MM.1S (cell line): ENCODE results near the gene CFAP46.

ENCODE experiments used
- DNase-seq: peaks from one replicate; pipeline ENCODE4 v3.0.0-alpha.2; 2015
- H2AFZ ChIP-seq: fragments of 300-600 bp; sonication (generic); 2 replicates; pipeline ENCODE4 v1.6.0; 2016; ENCODE audit warnings: antibody characterized with exemption, low read length
- H3F3A ChIP-seq: fragments of 300-600 bp; sonication (generic); 2 replicates; pipeline ENCODE4 v1.6.1; 2016; ENCODE audit warnings: mild to moderate bottlenecking, antibody characterized with exemption, low read length, moderate library complexity, mixed read lengths; ENCODE audit not compliant: insufficient read depth
- H3K27ac ChIP-seq: fragments of 300-600 bp; sonication (generic); 2 replicates; pipeline ENCODE4 v1.5.1; 2016; ENCODE audit warnings: mild to moderate bottlenecking, low read length
- H3K27me3 ChIP-seq: fragments of 300-600 bp; sonication (generic); replicated peaks from 2 replicates; pipeline ENCODE4 v1.6.0; 2016; ENCODE audit warnings: low read length; ENCODE audit not compliant: insufficient read depth
- H3K36me3 ChIP-seq: fragments of 300-600 bp; sonication (generic); replicated peaks from 2 replicates; pipeline ENCODE4 v1.6.1; 2016; ENCODE audit warnings: mild to moderate bottlenecking, low read length, mixed read lengths; ENCODE audit not compliant: insufficient read depth
- H3K4me1 ChIP-seq: fragments of 300-600 bp; sonication (generic); 2 replicates; pipeline ENCODE4 v1.6.1; 2016; ENCODE audit warnings: low read length, mixed read lengths
- H3K4me2 ChIP-seq: fragments of 300-600 bp; sonication (generic); 2 replicates; pipeline ENCODE4 v1.6.0; 2016; ENCODE audit warnings: low read depth, low read length
- H3K4me3 ChIP-seq: fragments of 300-600 bp; sonication (generic); 2 replicates; pipeline ENCODE4 v1.5.1; 2016; ENCODE audit warnings: low read length, mixed read lengths
- H3K79me2 ChIP-seq: fragments of 300-600 bp; sonication (generic); 2 replicates; pipeline ENCODE4 v1.6.1; 2016; ENCODE audit warnings: mixed run types, low read length, mixed read lengths
- H3K9ac ChIP-seq: fragments of 300-600 bp; sonication (generic); 2 replicates; pipeline ENCODE4 v1.6.1; 2016; ENCODE audit warnings: low read length, mixed read lengths
- H3K9me2 ChIP-seq: fragments of 300-600 bp; sonication (generic); replicated peaks from 2 replicates; pipeline ENCODE4 v1.6.1; 2016; ENCODE audit warnings: mild to moderate bottlenecking, low read length, mixed read lengths; ENCODE audit not compliant: insufficient read depth
- H3K9me3 ChIP-seq: fragments of 300-600 bp; sonication (generic); replicated peaks from 2 replicates; pipeline ENCODE4 v1.6.1; 2016; ENCODE audit warnings: mild to moderate bottlenecking, low read length, mixed read lengths; ENCODE audit not compliant: insufficient read depth
- H4K20me1 ChIP-seq: fragments of 300-600 bp; sonication (generic); 2 replicates; pipeline ENCODE4 v1.6.1; 2016; ENCODE audit warnings: mild to moderate bottlenecking, low read length, moderate library complexity, mixed read lengths; ENCODE audit not compliant: insufficient read depth
- EZH2 ChIP-seq: fragments of 300-600 bp; sonication (generic); optimal IDR thresholded peaks from 2 replicates; pipeline ENCODE3; 2017; ENCODE audit warnings: low read depth, mild to moderate bottlenecking, antibody characterized with exemption, low read length, mixed read lengths
- EZH2phosphoT487 ChIP-seq: fragments of 300-600 bp; sonication (generic); IDR thresholded peaks from 2 replicates; pipeline ENCODE4 v1.6.1; 2018; ENCODE audit warnings: antibody characterized with exemption, low read length
- TF ChIP-seq, protein P1 (sequence below): fragments of 300-600 bp; sonication (generic); IDR thresholded peaks from 2 replicates; pipeline ENCODE4 v1.5.1; 2016; ENCODE audit warnings: antibody characterized with exemption, low read length, mixed read lengths

The CFAP46 gene

DNA sequence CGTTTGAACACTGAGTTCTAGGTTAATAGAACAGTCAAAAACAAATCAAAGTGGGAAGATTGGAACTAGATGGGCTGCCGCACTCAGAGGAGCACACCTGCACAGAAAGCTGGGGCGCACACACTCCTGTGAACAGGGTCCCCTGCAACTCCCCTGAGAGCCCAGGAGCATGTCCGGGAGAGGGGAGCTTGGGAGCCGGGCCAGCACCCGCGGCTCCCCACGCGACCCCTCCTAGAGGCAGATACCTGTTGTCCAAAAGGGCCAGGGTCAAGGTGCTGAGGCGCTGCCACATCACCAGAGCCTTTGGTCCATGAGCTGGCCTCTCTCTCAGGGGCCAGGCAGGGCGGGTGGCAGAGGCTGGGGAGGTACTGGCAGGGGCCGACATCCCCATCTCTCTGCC is 162.0 kb downstream of the CFAP46 start:
- no peaks in the 10 kb centered on the region for H3K9me3 ChIP-seq
- H3K36me3 ChIP-seq: no peaks in the 10 kb centered on the region
- no peak overlapping the region for H3K4me2 ChIP-seq
- H3F3A ChIP-seq: no peaks in the 10 kb centered on the region
- H3K9me2 ChIP-seq: no peaks in the 10 kb centered on the region
- H3K27ac ChIP-seq: no peak overlapping the region
- TF ChIP-seq, protein P1, sequence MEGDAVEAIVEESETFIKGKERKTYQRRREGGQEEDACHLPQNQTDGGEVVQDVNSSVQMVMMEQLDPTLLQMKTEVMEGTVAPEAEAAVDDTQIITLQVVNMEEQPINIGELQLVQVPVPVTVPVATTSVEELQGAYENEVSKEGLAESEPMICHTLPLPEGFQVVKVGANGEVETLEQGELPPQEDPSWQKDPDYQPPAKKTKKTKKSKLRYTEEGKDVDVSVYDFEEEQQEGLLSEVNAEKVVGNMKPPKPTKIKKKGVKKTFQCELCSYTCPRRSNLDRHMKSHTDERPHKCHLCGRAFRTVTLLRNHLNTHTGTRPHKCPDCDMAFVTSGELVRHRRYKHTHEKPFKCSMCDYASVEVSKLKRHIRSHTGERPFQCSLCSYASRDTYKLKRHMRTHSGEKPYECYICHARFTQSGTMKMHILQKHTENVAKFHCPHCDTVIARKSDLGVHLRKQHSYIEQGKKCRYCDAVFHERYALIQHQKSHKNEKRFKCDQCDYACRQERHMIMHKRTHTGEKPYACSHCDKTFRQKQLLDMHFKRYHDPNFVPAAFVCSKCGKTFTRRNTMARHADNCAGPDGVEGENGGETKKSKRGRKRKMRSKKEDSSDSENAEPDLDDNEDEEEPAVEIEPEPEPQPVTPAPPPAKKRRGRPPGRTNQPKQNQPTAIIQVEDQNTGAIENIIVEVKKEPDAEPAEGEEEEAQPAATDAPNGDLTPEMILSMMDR: no peak
- TF ChIP-seq EZH2 (no peak), EZH2phosphoT487 (no peak)
- H3K4me1 ChIP-seq: no peaks in the 10 kb centered on the region
- no peaks in the 10 kb centered on the region for H3K27me3 ChIP-seq
- no peaks in the 10 kb centered on the region for H3K79me2 ChIP-seq
- no peak overlapping the region for H2AFZ ChIP-seq
- H3K9ac ChIP-seq: no peak overlapping the region
- no peak overlapping the region for H3K4me3 ChIP-seq
- no peak for DNase-seq
- H4K20me1 ChIP-seq: no peaks in the 10 kb centered on the region

DNA sequence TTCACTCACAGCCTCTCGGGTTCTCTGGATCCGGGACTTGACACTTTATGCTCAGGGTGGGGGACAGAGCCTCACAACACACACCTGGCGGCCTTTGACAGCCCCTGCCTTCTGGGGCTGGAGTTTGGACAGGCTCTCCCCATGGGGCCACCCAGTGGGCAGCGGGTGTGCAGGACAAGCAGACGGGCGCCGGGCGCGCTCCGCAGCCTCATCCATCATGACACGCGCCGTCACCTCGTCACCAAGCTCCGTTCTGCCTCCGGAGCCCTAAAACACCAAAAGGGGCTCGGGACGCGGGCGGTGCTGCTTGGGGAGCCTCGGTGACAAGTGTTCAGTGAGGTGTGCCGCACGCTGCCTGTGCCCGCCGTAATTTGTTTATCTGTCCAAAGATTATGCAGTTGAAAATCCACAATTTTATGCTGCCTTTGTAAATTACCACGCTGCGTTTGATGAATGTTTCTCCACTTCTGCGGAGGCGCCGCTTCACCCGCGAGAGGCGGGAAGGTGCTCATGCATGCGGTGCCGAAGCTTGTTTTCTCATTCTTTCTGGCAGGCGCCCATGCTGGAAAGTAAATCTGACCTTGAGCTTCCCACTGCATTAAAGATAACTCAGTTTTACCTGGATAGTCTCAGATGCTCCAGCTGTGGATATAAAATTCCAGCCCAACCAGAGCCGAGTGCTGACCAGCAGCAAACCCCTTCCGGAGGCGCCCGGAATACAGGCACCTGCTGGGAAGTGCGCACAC is 162.6 kb downstream of the CFAP46 start:
- no peak for DNase-seq
- Histone ChIP-seq H3K27ac (no peak overlapping the region), H3K4me3 (no peak overlapping the region), H3K9ac (no peak overlapping the region), H3K9me2 (no peaks in the 10 kb centered on the region), H3K27me3 (no peaks in the 10 kb centered on the region), H3K79me2 (no peaks in the 10 kb centered on the region), H4K20me1 (no peaks in the 10 kb centered on the region), H3K9me3 (no peaks in the 10 kb centered on the region), H3F3A (no peaks in the 10 kb centered on the region), H2AFZ (no peak overlapping the region), H3K4me2 (no peak overlapping the region), H3K36me3 (no peaks in the 10 kb centered on the region), H3K4me1 (no peaks in the 10 kb centered on the region)
- TF ChIP-seq EZH2 (no peak), EZH2phosphoT487 (no peak)

DNA sequence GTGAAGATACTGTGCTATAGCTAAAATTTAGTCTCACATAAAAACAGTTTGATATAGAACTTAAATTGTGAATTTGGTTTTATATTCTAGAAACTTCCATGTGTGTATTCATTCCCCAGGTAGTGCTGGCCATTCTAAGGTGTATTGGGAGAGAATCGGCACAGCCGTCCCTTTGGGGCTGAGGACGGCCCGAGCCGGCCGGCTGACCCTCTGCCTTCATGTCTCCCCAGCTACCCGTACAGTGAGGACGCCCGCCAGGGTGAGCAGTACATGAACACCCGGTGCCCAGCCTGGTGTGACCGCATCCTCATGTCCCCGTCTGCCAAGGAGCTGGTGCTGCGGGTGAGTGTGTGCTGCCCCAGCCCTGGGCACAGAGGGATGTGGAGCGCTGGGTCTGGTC is 164.9 kb downstream of the CFAP46 start:
- H3K4me3 ChIP-seq: no peak overlapping the region
- no peak overlapping the region for H3K9ac ChIP-seq
- TF ChIP-seq EZH2 (no peak), EZH2phosphoT487 (no peak)
- TF ChIP-seq, protein P1: no peak
- DNase-seq: no peak
- no peaks in the 10 kb centered on the region for H3K9me3 ChIP-seq
- no peaks in the 10 kb centered on the region for H3F3A ChIP-seq
- no peaks in the 10 kb centered on the region for H3K36me3 ChIP-seq
- H3K79me2 ChIP-seq: no peaks in the 10 kb centered on the region
- H3K27ac ChIP-seq: no peak overlapping the region
- no peaks in the 10 kb centered on the region for H4K20me1 ChIP-seq
- H3K4me2 ChIP-seq: no peak overlapping the region
- H3K4me1 ChIP-seq: no peaks in the 10 kb centered on the region
- no peak overlapping the region for H2AFZ ChIP-seq
- no peaks in the 10 kb centered on the region for H3K27me3 ChIP-seq
- no peaks in the 10 kb centered on the region for H3K9me2 ChIP-seq

DNA sequence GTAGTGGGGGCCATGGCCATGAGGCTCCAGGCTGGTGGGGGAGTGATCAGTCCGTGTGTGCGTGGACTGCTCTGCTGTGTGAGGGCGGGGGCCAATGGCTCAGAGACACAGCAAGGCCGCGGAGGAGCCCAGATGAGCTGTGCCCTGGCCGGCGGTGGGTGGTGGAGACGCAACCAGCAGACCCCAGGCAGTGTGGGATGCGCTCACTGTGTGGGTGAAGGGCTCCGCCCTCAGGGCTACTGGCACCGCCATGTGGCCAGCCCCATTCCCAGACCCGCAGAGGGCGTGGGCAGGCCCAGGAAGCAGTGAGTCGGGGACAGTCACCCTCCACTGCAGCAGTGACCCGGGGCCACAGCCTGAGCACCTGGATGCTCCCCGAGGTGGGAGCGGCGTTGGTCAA is 165.5 kb downstream of the CFAP46 start:
- H3K4me1 ChIP-seq: no peaks in the 10 kb centered on the region
- no peaks in the 10 kb centered on the region for H3K27me3 ChIP-seq
- no peaks in the 10 kb centered on the region for H3K36me3 ChIP-seq
- TF ChIP-seq EZH2 (no peak), EZH2phosphoT487 (no peak)
- TF ChIP-seq, protein P1: no peak
- H3K79me2 ChIP-seq: no peaks in the 10 kb centered on the region
- no peak overlapping the region for H3K9ac ChIP-seq
- no peaks in the 10 kb centered on the region for H3K9me3 ChIP-seq
- H3K9me2 ChIP-seq: no peaks in the 10 kb centered on the region
- no peaks in the 10 kb centered on the region for H4K20me1 ChIP-seq
- no peak overlapping the region for H3K4me3 ChIP-seq
- DNase-seq: no peak
- no peaks in the 10 kb centered on the region for H3F3A ChIP-seq
- H3K4me2 ChIP-seq: no peak overlapping the region
- H2AFZ ChIP-seq: no peak overlapping the region
- no peak overlapping the region for H3K27ac ChIP-seq
